Measurements from ENCODE around the gene SMO.

DNA sequence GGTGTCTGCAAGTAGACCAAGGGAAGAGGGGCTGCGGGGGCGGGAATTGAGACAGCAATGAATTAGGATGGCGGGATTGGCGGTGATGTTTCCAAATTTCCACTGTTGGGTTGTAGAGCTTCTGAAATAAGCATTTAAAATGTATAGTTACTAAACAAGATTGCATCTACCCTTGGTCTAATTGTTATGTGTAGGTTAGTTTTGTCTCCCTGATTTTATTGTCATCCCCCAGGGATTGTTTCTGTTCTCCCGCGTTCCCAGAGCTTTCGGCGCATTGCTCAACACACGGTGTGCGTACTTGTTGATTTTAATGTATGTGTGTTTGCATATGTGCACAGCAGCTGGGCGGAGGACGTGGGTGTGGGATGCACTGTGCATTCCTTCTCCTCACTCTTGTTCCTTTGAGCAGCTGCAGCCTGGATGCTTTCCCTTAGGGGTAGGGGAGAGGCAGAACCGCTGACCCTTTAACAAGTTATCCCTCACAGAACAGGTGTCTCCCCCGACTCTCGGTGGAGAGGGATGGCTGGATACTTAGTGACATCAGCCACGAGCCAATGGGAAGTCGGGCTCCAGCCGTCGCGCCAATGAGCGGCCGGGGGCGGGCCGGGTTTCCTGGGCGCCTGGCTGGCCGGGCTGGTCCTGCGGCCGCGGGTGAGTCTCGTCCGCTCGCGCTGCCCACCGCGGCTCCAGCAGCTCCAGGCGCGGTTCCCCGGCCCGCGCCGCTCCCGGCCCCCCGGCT, 44.2 kb upstream of the SMO start, which contains the start of gene TSPAN33:
- TF ChIP-seq POLR2AphosphoS5 (IDR thresholded peaks at IDR 0.05; ENCODE audit: low read depth, low read length) (no peak), TAF1 (IDR thresholded peaks at IDR 0.05; ENCODE audit: borderline replicate concordance, insufficient read depth, low read length) (no peak), SIN3A (IDR thresholded peaks at IDR 0.05; ENCODE audit: borderline replicate concordance, insufficient read depth, low read length) (no peak), FOXP2 (optimal IDR thresholded peaks at IDR 0.05; ENCODE audit: borderline replicate concordance, extremely low read depth, extremely low read length, insufficient read depth) (no peak)
- TF ChIP-seq, protein P1, sequence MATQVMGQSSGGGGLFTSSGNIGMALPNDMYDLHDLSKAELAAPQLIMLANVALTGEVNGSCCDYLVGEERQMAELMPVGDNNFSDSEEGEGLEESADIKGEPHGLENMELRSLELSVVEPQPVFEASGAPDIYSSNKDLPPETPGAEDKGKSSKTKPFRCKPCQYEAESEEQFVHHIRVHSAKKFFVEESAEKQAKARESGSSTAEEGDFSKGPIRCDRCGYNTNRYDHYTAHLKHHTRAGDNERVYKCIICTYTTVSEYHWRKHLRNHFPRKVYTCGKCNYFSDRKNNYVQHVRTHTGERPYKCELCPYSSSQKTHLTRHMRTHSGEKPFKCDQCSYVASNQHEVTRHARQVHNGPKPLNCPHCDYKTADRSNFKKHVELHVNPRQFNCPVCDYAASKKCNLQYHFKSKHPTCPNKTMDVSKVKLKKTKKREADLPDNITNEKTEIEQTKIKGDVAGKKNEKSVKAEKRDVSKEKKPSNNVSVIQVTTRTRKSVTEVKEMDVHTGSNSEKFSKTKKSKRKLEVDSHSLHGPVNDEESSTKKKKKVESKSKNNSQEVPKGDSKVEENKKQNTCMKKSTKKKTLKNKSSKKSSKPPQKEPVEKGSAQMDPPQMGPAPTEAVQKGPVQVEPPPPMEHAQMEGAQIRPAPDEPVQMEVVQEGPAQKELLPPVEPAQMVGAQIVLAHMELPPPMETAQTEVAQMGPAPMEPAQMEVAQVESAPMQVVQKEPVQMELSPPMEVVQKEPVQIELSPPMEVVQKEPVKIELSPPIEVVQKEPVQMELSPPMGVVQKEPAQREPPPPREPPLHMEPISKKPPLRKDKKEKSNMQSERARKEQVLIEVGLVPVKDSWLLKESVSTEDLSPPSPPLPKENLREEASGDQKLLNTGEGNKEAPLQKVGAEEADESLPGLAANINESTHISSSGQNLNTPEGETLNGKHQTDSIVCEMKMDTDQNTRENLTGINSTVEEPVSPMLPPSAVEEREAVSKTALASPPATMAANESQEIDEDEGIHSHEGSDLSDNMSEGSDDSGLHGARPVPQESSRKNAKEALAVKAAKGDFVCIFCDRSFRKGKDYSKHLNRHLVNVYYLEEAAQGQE (IDR thresholded peaks at IDR 0.05; ENCODE audit: insufficient read depth in 1 of 2, low read depth in 2 of 2, low read length in 2 of 2): no peak

Measured in PFSK-1 (cell line).